T-helper 17 cell (primary cell): Measurements from ENCODE around the gene DUOX2. TPM values are rescaled to one million over a fixed set of nuclear protein-coding genes. Genes with fewer than 3 reads are reported as not detected.
"Not testable (repeated sequence)": the region's sequence is repeated elsewhere in the genome, so short reads cannot be mapped to it uniquely, and the experiment has no call there.

ENCODE experiments used
- ATAC-seq: fragments of 150-1000 bp; cut with Tn5 transposase; 2 replicates; pipeline ENCODE4 v1.10.0; 2021; ENCODE audit warnings: mild to moderate bottlenecking, moderate library complexity
- DNase-seq, 3 donors: peaks; one replicate each; pipeline versions ENCODE4 v3.0.0 to v3.0.0-alpha.2; 2020 to 2021
- H3K9me3 ChIP-seq: one replicate; pipeline ENCODE4 v1.7.0; 2013; ENCODE audit warnings: low read length, mild to moderate bottlenecking; ENCODE audit not compliant: control insufficient read depth, poor library complexity, severe bottlenecking
- H3K27ac Mint-ChIP-seq: one replicate; pipeline ENCODE4 v1.8.0; 2022; ENCODE audit warnings: mild to moderate bottlenecking, moderate library complexity, mixed read lengths
- H3K27me3 Mint-ChIP-seq: one replicate; pipeline ENCODE4 v1.8.0; 2022; ENCODE audit warnings: mixed read lengths
- H3K36me3 Mint-ChIP-seq: one replicate; pipeline ENCODE4 v1.8.0; 2022; ENCODE audit warnings: low read depth, mixed read lengths
- H3K4me1 Mint-ChIP-seq: one replicate; pipeline ENCODE4 v1.8.0; 2022; ENCODE audit warnings: mild to moderate bottlenecking, mixed read lengths
- H3K4me3 Mint-ChIP-seq: one replicate; pipeline ENCODE4 v1.8.0; 2022; ENCODE audit warnings: mild to moderate bottlenecking, moderate library complexity, mixed read lengths
- total RNA-seq, 4 donors: library from RNA in 2 of 4; stranded (reverse) in 2 of 4; gene quantifications; one replicate each; pipeline ENCODE4 v1.2.3 and lab custom pipeline; 2022 to 2026

Gene DUOX2
- total RNA-seq, 2 donors from 2014 or later, result 0.27 TPM; not detected in 1

GRCh38 chr15:45082412-45082811 is 31.6 kb downstream of the DUOX2 start:
- not testable (repeated sequence) for H3K4me3 Mint-ChIP-seq, H3K27ac Mint-ChIP-seq, ATAC-seq, H3K4me1 Mint-ChIP-seq, H3K9me3 ChIP-seq, H3K36me3 Mint-ChIP-seq, DNase-seq
- peaks cover 30% of the 10 kb centered on the region for H3K27me3 Mint-ChIP-seq

- H3K4me1 Mint-ChIP-seq, H3K9me3 ChIP-seq, ATAC-seq, H3K36me3 Mint-ChIP-seq, H3K27ac Mint-ChIP-seq, H3K4me3 Mint-ChIP-seq, DNase-seq: not testable (repeated sequence)
- H3K27me3 Mint-ChIP-seq, result peaks cover 23% of the 10 kb centered on the region
These were observed 33.4 kb downstream of the DUOX2 start for GRCh38 chr15:45080593-45080992.

GRCh38 chr15:45079628-45080246 is 34.2 kb downstream of the DUOX2 start:
- H3K36me3 Mint-ChIP-seq, H3K27ac Mint-ChIP-seq, ATAC-seq, DNase-seq, H3K4me1 Mint-ChIP-seq, H3K4me3 Mint-ChIP-seq, H3K9me3 ChIP-seq: not testable (repeated sequence)
- peaks cover 16% of the 10 kb centered on the region for H3K27me3 Mint-ChIP-seq

GRCh38 chr15:45079201-45079600 is 34.8 kb downstream of the DUOX2 start:
- H3K4me3 Mint-ChIP-seq, DNase-seq, H3K36me3 Mint-ChIP-seq, H3K27ac Mint-ChIP-seq, H3K9me3 ChIP-seq, ATAC-seq, H3K4me1 Mint-ChIP-seq: not testable (repeated sequence)
- peaks cover 12% of the 10 kb centered on the region for H3K27me3 Mint-ChIP-seq

GRCh38 chr15:45077391-45077790 is 36.6 kb downstream of the DUOX2 start:
- not testable (repeated sequence) for DNase-seq, H3K9me3 ChIP-seq, H3K27ac Mint-ChIP-seq, H3K4me3 Mint-ChIP-seq, ATAC-seq, H3K27me3 Mint-ChIP-seq, H3K36me3 Mint-ChIP-seq, H3K4me1 Mint-ChIP-seq

GRCh38 chr15:45075440-45076320 is 38.3 kb downstream of the DUOX2 start:
- not testable (repeated sequence) for H3K27me3 Mint-ChIP-seq, DNase-seq, ATAC-seq, H3K36me3 Mint-ChIP-seq, H3K4me1 Mint-ChIP-seq, H3K9me3 ChIP-seq, H3K27ac Mint-ChIP-seq, H3K4me3 Mint-ChIP-seq

- not testable (repeated sequence) for H3K4me3 Mint-ChIP-seq, H3K27ac Mint-ChIP-seq, H3K36me3 Mint-ChIP-seq, H3K4me1 Mint-ChIP-seq, H3K9me3 ChIP-seq, DNase-seq, H3K27me3 Mint-ChIP-seq, ATAC-seq
These were observed 40.4 kb downstream of the DUOX2 start for GRCh38 chr15:45073602-45074001.

GRCh38 chr15:45069942-45070360 is 44.0 kb downstream of the DUOX2 start:
- not testable (repeated sequence) for H3K27me3 Mint-ChIP-seq, ATAC-seq, DNase-seq, H3K36me3 Mint-ChIP-seq, H3K4me3 Mint-ChIP-seq, H3K4me1 Mint-ChIP-seq, H3K9me3 ChIP-seq, H3K27ac Mint-ChIP-seq

GRCh38 chr15:45064386-45064785 is 49.6 kb downstream of the DUOX2 start:
- peaks cover 4% of the 10 kb centered on the region for H3K36me3 Mint-ChIP-seq
- no peak overlapping the region for H3K27ac Mint-ChIP-seq

GRCh38 chr15:45062301-45062700 is 51.7 kb downstream of the DUOX2 start:
- not testable (repeated sequence) for H3K27ac Mint-ChIP-seq, ATAC-seq, H3K4me3 Mint-ChIP-seq, DNase-seq, H3K36me3 Mint-ChIP-seq, H3K4me1 Mint-ChIP-seq, H3K9me3 ChIP-seq, H3K27me3 Mint-ChIP-seq

More at GRCh38 chr15:45064386-45064785, 49.6 kb downstream of the DUOX2 start:
- ATAC-seq, result no peak
- Mint-ChIP-seq H3K4me1 (peaks cover 6% of the 10 kb centered on the region), H3K4me3 (no peak overlapping the region), H3K27me3 (no peaks in the 10 kb centered on the region)
- H3K9me3 ChIP-seq, result no peaks in the 10 kb centered on the region
- no peak for DNase-seq

GRCh38 chr15:45058690-45059675 is 55.0 kb downstream of the DUOX2 start:
- not testable (repeated sequence) for H3K4me3 Mint-ChIP-seq, H3K9me3 ChIP-seq, H3K27ac Mint-ChIP-seq, H3K4me1 Mint-ChIP-seq, H3K27me3 Mint-ChIP-seq, DNase-seq, H3K36me3 Mint-ChIP-seq, ATAC-seq

GRCh38 chr15:45052676-45053075 is 61.3 kb downstream of the DUOX2 start:
- H3K4me1 Mint-ChIP-seq, H3K27me3 Mint-ChIP-seq, H3K36me3 Mint-ChIP-seq, H3K27ac Mint-ChIP-seq, H3K4me3 Mint-ChIP-seq, H3K9me3 ChIP-seq, DNase-seq, ATAC-seq: not testable (repeated sequence)

- H3K9me3 ChIP-seq, result no peaks in the 10 kb centered on the region
- Mint-ChIP-seq H3K36me3 (peaks cover 4% of the 10 kb centered on the region), H3K27me3 (no peaks in the 10 kb centered on the region), H3K4me3 (no peak overlapping the region), H3K27ac (no peak overlapping the region), H3K4me1 (no peaks in the 10 kb centered on the region)
- ATAC-seq, result no peak
- DNase-seq, result no peak
These were observed 63.4 kb downstream of the DUOX2 start for GRCh38 chr15:45050587-45050986.
